Panc1 (cell line): Measurements from ENCODE around the gene PHF21A. TPM values are rescaled to one million over a fixed set of nuclear protein-coding genes. Genes with fewer than 3 reads are reported as not detected.

Experiments used
- ATAC-seq: fragments of 200-7000 bp; cut with Tn5 transposase; 2 replicates; pipeline ENCODE4 v1.9.1; 2020; ENCODE audit warnings: mild to moderate bottlenecking, moderate library complexity
- BruUV-seq: library from RNA; stranded (reverse); fragments of 400-500 nt; replicated peaks from 2 replicates; lab custom pipeline; 2021; lab: Mats Ljungman, UMichigan
- CTCF ChIA-PET: fragments of 300-600 bp; sonication (Branson Sonifier 250); formaldehyde crosslinking; loops from one replicate; lab custom pipeline; 2022; ENCODE audit warnings: antibody characterized with exemption; lab: Charles Lee
- POLR2A ChIA-PET: fragments of 300-600 bp; sonication (Branson Sonifier 250); formaldehyde crosslinking; loops from one replicate; lab custom pipeline; 2022; ENCODE audit warnings: antibody characterized with exemption; lab: Charles Lee
- DNase-seq: peaks from one replicate; pipeline ENCODE4 v3.0.0-alpha.2; 2010; ENCODE audit warnings: low read depth, low spot score
- H3K27ac ChIP-seq: 2 replicates; pipeline ENCODE4 v1.5.1; 2011; ENCODE audit warnings: mild to moderate bottlenecking, low read length, inconsistent platforms
- H3K27me3 ChIP-seq: fragments of 200-500 bp; sonication (Bioruptor generic); 2 replicates; pipeline ENCODE4 v1.6.0; 2014; ENCODE audit warnings: low read length, inconsistent platforms; ENCODE audit not compliant: control insufficient read depth, insufficient read depth
- H3K36me3 ChIP-seq: fragments of 200-500 bp; sonication (Bioruptor generic); 2 replicates; pipeline ENCODE4 v1.5.1; 2014; ENCODE audit warnings: inconsistent platforms, mild to moderate bottlenecking, low read length, moderate library complexity; ENCODE audit not compliant: control insufficient read depth, insufficient read depth
- H3K4me1 ChIP-seq: 2 replicates; pipeline ENCODE4 v1.5.1; 2011; ENCODE audit warnings: inconsistent platforms, mild to moderate bottlenecking, low read length, moderate library complexity; ENCODE audit not compliant: control insufficient read depth, insufficient read depth
- H3K4me3 ChIP-seq, 2 experiments: 2 replicates each; pipeline ENCODE4 v1.5.1; 2011 to 2012; ENCODE audit warnings: low read depth in 2 of 2, low read length in 2 of 2, mild to moderate bottlenecking in 2 of 2, inconsistent platforms in 1 of 2, moderate library complexity in 1 of 2
- H3K9me3 ChIP-seq: fragments of 200-500 bp; sonication (Bioruptor generic); 2 replicates; pipeline ENCODE4 v1.5.1; 2014; ENCODE audit warnings: low read depth, mild to moderate bottlenecking, inconsistent platforms, low read length, moderate library complexity; ENCODE audit not compliant: control insufficient read depth, insufficient read depth
- CTCF ChIP-seq: fragments of 450-650 bp; IDR thresholded peaks from 2 replicates; pipeline ENCODE4 v1.5.1; 2017; ENCODE audit warnings: mild to moderate bottlenecking
- POLR2AphosphoS5 ChIP-seq: IDR thresholded peaks from 2 replicates; pipeline ENCODE4 v1.6.1; 2012; ENCODE audit warnings: mild to moderate bottlenecking, low read depth, low read length, moderate library complexity
- SIN3A ChIP-seq: IDR thresholded peaks from 2 replicates; pipeline ENCODE4 v1.6.1; 2012; ENCODE audit warnings: low read depth, mild to moderate bottlenecking, low read length, moderate library complexity, borderline replicate concordance; ENCODE audit not compliant: insufficient read depth
- TCF7L2 ChIP-seq: IDR thresholded peaks from 2 replicates; pipeline ENCODE4 v1.6.1; 2011; ENCODE audit warnings: mild to moderate bottlenecking, low read depth, low read length, inconsistent platforms
- in situ Hi-C: cut with HindIII; loops from 2 replicates; pipeline ENCODE4 v1.10.0; 2016; ENCODE audit warnings: low sequenced_read_pairs, low pct_unique_long_range_greater_than_20kb
- intact Hi-C: fragments of 100-400 bp; cut with micrococcal nuclease; formaldehyde crosslinking; loops from one replicate; pipeline ENCODE4 v1.10.0; 2022; ENCODE audit not compliant: unreplicated experiment
- total RNA-seq: library from RNA; stranded (reverse); gene quantifications from one replicate; pipeline ENCODE4 v1.2.1, GENCODE V29; 2021; ENCODE audit not compliant: unreplicated experiment
- TF ChIP-seq, protein P1 (sequence below), 2 experiments: IDR thresholded peaks; 2 replicates each; pipeline ENCODE4 v1.6.1; 2011 to 2012; ENCODE audit warnings: low read depth in 2 of 2, control low read depth in 1 of 2, low read length in 1 of 2, mild to moderate bottlenecking in 1 of 2, moderate library complexity in 1 of 2; ENCODE audit not compliant: insufficient read depth in 1 of 2

Gene PHF21A
- total RNA-seq, 1 experiment from 2014 or later: 45.7 TPM

DNA sequence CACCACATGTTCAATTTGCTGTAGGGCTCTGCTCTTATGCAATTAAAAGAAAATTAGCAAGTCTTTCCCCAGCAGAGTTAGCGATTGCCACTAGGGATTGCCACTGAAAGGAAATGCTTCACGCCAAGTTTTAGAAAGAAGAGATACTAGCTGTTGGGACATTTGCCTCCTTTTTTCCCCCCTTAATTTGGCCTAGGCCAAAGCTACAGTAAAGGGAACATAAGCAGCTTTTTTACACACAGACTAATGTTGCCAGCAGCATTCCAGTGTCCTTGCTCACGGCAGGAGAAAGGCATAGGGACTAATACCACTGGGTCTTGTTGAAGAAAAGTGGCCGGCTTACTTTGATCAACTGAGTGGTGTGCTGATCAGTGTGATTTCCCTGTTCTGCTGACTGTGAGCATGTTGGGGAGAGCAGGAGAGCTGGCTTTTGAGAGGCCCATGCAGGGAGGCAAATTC, 71.2 kb downstream of the PHF21A start:
- Histone ChIP-seq H3K4me3 (no peak overlapping the region), H3K9me3 (no peaks in the 10 kb centered on the region), H3K4me1 (no peaks in the 10 kb centered on the region), H3K36me3 (peaks cover 2% of the 10 kb centered on the region; the same call in 1 of the 2 replicates), H3K27me3 (no peaks in the 10 kb centered on the region), H3K27ac (no peak overlapping the region)
- no peak for TF ChIP-seq POLR2AphosphoS5
- no peak for TF ChIP-seq CTCF
- TF ChIP-seq TCF7L2: no peak
- no peak for TF ChIP-seq SIN3A
- TF ChIP-seq, protein P1, sequence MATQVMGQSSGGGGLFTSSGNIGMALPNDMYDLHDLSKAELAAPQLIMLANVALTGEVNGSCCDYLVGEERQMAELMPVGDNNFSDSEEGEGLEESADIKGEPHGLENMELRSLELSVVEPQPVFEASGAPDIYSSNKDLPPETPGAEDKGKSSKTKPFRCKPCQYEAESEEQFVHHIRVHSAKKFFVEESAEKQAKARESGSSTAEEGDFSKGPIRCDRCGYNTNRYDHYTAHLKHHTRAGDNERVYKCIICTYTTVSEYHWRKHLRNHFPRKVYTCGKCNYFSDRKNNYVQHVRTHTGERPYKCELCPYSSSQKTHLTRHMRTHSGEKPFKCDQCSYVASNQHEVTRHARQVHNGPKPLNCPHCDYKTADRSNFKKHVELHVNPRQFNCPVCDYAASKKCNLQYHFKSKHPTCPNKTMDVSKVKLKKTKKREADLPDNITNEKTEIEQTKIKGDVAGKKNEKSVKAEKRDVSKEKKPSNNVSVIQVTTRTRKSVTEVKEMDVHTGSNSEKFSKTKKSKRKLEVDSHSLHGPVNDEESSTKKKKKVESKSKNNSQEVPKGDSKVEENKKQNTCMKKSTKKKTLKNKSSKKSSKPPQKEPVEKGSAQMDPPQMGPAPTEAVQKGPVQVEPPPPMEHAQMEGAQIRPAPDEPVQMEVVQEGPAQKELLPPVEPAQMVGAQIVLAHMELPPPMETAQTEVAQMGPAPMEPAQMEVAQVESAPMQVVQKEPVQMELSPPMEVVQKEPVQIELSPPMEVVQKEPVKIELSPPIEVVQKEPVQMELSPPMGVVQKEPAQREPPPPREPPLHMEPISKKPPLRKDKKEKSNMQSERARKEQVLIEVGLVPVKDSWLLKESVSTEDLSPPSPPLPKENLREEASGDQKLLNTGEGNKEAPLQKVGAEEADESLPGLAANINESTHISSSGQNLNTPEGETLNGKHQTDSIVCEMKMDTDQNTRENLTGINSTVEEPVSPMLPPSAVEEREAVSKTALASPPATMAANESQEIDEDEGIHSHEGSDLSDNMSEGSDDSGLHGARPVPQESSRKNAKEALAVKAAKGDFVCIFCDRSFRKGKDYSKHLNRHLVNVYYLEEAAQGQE (IDR thresholded peaks at IDR 0.05; ENCODE audit: insufficient read depth in 1 of 2, low read depth in 2 of 2, low read length in 1 of 2): no peak
- no peak for DNase-seq
- in situ Hi-C loops: no loop called here
- POLR2A ChIA-PET: interaction anchor here (0.6 kb wide), 1 partner anchor 73 kb away, joined by 12 read pairs; no protein-coding TSS in a partner anchor
- no TSS peak for BruUV-seq
- ATAC-seq: no peak
- CTCF ChIA-PET: no interaction called here
- intact Hi-C loops: no loop called here

DNA sequence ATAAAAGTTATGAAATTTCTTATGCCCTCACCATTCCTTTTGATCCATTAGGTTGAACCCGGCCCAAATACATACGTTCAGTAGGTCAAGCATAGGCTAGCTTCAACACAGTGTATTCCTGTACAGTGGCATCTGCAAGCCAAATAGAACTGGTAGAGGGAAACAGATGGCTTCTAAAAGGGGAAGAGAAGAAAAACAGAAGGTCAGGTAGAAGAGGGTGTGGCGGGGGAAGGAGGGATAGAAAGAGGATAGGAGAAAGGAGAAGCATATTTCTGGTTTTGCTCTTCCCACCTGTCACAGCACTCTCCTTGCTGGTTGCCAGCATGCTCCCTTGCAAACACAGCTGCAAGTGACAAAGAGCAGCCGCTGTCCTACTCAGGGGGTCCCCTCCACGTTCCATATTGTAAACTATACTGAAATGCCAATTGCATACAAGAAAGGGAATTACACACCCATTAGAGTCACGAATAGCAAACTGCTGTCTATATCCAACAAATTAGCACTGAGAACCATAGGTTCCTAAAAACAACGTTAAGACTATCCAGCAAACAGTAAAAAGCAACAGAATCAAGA, 71.8 kb downstream of the PHF21A start:
- no peak for TF ChIP-seq TCF7L2
- TF ChIP-seq SIN3A: no peak
- TF ChIP-seq, protein P1 (IDR thresholded peaks at IDR 0.05; ENCODE audit: insufficient read depth in 1 of 2, low read depth in 2 of 2, low read length in 1 of 2): no peak
- no peak for TF ChIP-seq CTCF
- TF ChIP-seq POLR2AphosphoS5: no peak
- ATAC-seq (no peak), DNase-seq (no peak)
- no peaks in the 10 kb centered on the region for H3K27me3 ChIP-seq
- BruUV-seq: TSS peak; percentile 14
- H3K4me1 ChIP-seq: no peaks in the 10 kb centered on the region
- intact Hi-C loops: no loop called here
- POLR2A ChIA-PET: no interaction called here
- H3K36me3 ChIP-seq: peaks cover 2% of the 10 kb centered on the region; the same call in 1 of the 2 replicates
- no peak overlapping the region for H3K4me3 ChIP-seq
- CTCF ChIA-PET: no interaction called here
- H3K27ac ChIP-seq: no peak overlapping the region
- no peaks in the 10 kb centered on the region for H3K9me3 ChIP-seq
- in situ Hi-C loops: no loop called here
